HepG2 (cell line): ENCODE data around the gene HNRNPC. TPM values are rescaled to one million over a fixed set of nuclear protein-coding genes. Genes with fewer than 3 reads are reported as not detected.

ENCODE experiments used
- FOXK2 ChIP-seq: fragments of 450-650 bp; IDR thresholded peaks from 2 replicates; pipeline ENCODE4 v1.6.1; 2016
- HDAC2 ChIP-seq: sonication (generic); formaldehyde crosslinking; IDR thresholded peaks from 2 replicates; pipeline ENCODE4 v1.4.0; 2020; ENCODE audit warnings: missing genetic modification reagents
- HES4 ChIP-seq: sonication (generic); formaldehyde crosslinking; IDR thresholded peaks from 2 replicates; pipeline ENCODE4 v1.9.0; 2021; ENCODE audit warnings: mild to moderate bottlenecking, missing genetic modification reagents, borderline replicate concordance
- HHEX ChIP-seq: IDR thresholded peaks from 2 replicates; pipeline ENCODE4 v1.6.1; 2016; ENCODE audit warnings: control low read depth
- MAZ ChIP-seq, 2 experiments: sonication (generic) in 1 of 2; formaldehyde crosslinking in 1 of 2; IDR thresholded peaks; 2 replicates each; pipeline versions ENCODE4 v1.5.0 to v1.6.1; 2012 to 2020; ENCODE audit warnings: low read depth in 2 of 2, mild to moderate bottlenecking in 2 of 2, borderline replicate concordance in 1 of 2, improper control_type of control experiment in 1 of 2, low read length in 1 of 2, missing genetic modification reagents in 1 of 2, moderate library complexity in 1 of 2
- MZF1 ChIP-seq: sonication (generic); formaldehyde crosslinking; IDR thresholded peaks from 2 replicates; pipeline ENCODE4 v1.8.1; 2023; ENCODE audit warnings: mild to moderate bottlenecking, missing genetic modification reagents, borderline replicate concordance
- NR3C1 ChIP-seq: sonication (generic); formaldehyde crosslinking; IDR thresholded peaks from 2 replicates; pipeline ENCODE4 v1.4.0; 2020; ENCODE audit warnings: missing genetic modification reagents
- PHF5A ChIP-seq: IDR thresholded peaks from one replicate; pipeline ENCODE4 v1.6.1; 2018; ENCODE audit warnings: low read depth, missing genetic modification reagents; ENCODE audit not compliant: unreplicated experiment
- POLR2A ChIP-seq, 2 experiments: IDR thresholded peaks; 2 replicates each; pipeline ENCODE4 v1.6.1; 2011; ENCODE audit warnings: low read depth in 2 of 2, low read length in 2 of 2, mild to moderate bottlenecking in 1 of 2, moderate library complexity in 1 of 2; ENCODE audit not compliant: insufficient read depth in 1 of 2
- ZBTB20 ChIP-seq: sonication (generic); formaldehyde crosslinking; IDR thresholded peaks from 2 replicates; pipeline ENCODE4 v1.8.1; 2023; ENCODE audit warnings: missing genetic modification reagents, low read depth, mild to moderate bottlenecking, borderline replicate concordance
- ZNF326 ChIP-seq: sonication (generic); formaldehyde crosslinking; IDR thresholded peaks from 2 replicates; pipeline ENCODE4 v1.4.0; 2020; ENCODE audit warnings: missing genetic modification reagents, borderline replicate concordance
- ZNF816 ChIP-seq: sonication (generic); formaldehyde crosslinking; IDR thresholded peaks from 2 replicates; pipeline ENCODE4 v1.8.0; 2022; ENCODE audit warnings: missing genetic modification reagents, mild to moderate bottlenecking, borderline replicate concordance
- ZNF83 ChIP-seq: sonication (generic); formaldehyde crosslinking; IDR thresholded peaks from 2 replicates; pipeline ENCODE4 v1.4.0; 2020; ENCODE audit warnings: missing genetic modification reagents, mild to moderate bottlenecking, borderline replicate concordance
- polyA plus RNA-seq, 8 experiments: library from polyadenylated mRNA; depleted of rRNA in 3 of 8; stranded (reverse) in 7 of 8; unstranded in 1 of 8; fragments of >200 nt; fragmentation: Illumina TruSeq in 4 of 8; extraction: Trizol in 4 of 8; gene quantifications; 2 replicates each; pipeline versions ENCODE4 v1.2.1 to v1.2.3, GENCODE V29; 2011 to 2016; ENCODE audit warnings: low read depth in 4 of 8, missing spikeins in 1 of 8, mixed read lengths in 1 of 8; ENCODE audit not compliant: insufficient read depth in 1 of 8
- total RNA-seq, 5 experiments: library from RNA; depleted of rRNA; stranded (reverse); fragments of >200 nt; fragmentation: Illumina TruSeq; extraction: Trizol; gene quantifications; 2 replicates each; pipeline ENCODE4 v1.2.3, GENCODE V29; 2016; ENCODE audit warnings: low read depth in 1 of 5
- TF ChIP-seq, protein P1 (sequence below): sonication (generic); formaldehyde crosslinking; IDR thresholded peaks from 2 replicates; pipeline ENCODE4 v1.4.0; 2020; ENCODE audit warnings: missing genetic modification reagents
- TF ChIP-seq, protein P2 (sequence below): sonication (generic); formaldehyde crosslinking; IDR thresholded peaks from 2 replicates; pipeline ENCODE4 v1.5.0; 2020; ENCODE audit warnings: missing genetic modification reagents
- TF ChIP-seq, protein P3 (sequence below): sonication (generic); formaldehyde crosslinking; IDR thresholded peaks from 2 replicates; pipeline ENCODE4 v1.5.1; 2020; ENCODE audit warnings: missing genetic modification reagents, mild to moderate bottlenecking, borderline replicate concordance
- TF ChIP-seq, protein P4 (sequence below): sonication (generic); formaldehyde crosslinking; IDR thresholded peaks from 2 replicates; pipeline ENCODE4 v1.5.1; 2020; ENCODE audit warnings: mild to moderate bottlenecking, moderate library complexity, missing genetic modification reagents

The HNRNPC gene
- total and polyA plus RNA-seq, 2 of the 13 experiments (the other 11 are each of a cell fraction or from before 2014, with no cell fraction given) = 628 to 1,099 TPM

DNA sequence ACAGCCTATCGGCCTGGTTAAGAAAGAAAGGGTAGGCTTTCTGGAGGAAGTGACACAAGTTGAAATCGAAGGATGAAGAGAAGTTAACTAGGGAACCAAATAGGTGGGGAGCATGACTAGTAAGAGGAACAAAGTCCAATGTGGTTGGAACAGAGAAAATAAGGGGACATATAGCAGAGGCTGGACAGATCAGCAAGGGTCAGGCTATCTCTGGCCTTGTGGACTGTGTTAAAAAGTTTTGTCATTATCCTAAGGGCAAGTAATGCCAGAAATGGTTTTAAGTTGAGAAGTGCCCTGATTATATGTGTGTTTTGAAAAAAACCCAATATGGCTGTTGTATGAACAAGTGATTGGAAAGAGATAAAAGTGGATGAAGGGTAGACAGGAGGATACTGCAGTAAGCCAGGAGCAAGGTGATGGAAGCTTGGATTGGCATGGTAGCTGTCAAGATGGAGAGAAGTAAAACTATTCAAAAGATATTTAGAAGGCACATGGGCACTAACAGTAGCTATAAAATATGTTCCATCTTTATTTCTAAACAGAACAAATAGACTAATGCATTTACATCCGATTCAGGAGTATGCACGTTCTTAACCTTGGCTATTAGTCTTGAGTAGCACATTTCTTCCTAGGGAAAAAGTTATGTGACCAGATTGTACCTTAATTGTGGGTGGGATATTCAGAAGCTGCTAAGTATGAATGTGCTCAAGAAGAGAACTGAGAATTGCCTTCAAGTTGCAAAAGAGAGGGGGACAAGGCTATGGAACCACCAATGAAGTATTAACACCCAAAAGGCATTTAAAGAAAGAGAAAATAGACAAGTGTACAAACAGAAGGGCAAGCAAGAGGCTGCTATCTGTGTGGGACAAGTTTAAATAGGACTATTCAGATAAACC is 66.5 kb downstream of the HNRNPC start (continued):
- TF ChIP-seq MZF1 (CRISPR knock-in tag) = no peak
- no peak for TF ChIP-seq NR3C1
- TF ChIP-seq, protein P1, sequence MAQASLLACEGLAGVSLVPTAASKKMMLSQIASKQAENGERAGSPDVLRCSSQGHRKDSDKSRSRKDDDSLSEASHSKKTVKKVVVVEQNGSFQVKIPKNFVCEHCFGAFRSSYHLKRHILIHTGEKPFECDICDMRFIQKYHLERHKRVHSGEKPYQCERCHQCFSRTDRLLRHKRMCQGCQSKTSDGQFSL = no peak
- no peak for TF ChIP-seq HES4 (CRISPR knock-in tag)
- TF ChIP-seq MAZ (IDR thresholded peaks at IDR 0.05; ENCODE audit: borderline replicate concordance, low read depth, low read length) = no peak
- TF ChIP-seq MAZ (CRISPR knock-in tag; IDR thresholded peaks at IDR 0.05; ENCODE audit: low read depth) = no peak
- TF ChIP-seq, protein P2, sequence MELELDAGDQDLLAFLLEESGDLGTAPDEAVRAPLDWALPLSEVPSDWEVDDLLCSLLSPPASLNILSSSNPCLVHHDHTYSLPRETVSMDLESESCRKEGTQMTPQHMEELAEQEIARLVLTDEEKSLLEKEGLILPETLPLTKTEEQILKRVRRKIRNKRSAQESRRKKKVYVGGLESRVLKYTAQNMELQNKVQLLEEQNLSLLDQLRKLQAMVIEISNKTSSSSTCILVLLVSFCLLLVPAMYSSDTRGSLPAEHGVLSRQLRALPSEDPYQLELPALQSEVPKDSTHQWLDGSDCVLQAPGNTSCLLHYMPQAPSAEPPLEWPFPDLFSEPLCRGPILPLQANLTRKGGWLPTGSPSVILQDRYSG = no peak
- TF ChIP-seq, protein P3, sequence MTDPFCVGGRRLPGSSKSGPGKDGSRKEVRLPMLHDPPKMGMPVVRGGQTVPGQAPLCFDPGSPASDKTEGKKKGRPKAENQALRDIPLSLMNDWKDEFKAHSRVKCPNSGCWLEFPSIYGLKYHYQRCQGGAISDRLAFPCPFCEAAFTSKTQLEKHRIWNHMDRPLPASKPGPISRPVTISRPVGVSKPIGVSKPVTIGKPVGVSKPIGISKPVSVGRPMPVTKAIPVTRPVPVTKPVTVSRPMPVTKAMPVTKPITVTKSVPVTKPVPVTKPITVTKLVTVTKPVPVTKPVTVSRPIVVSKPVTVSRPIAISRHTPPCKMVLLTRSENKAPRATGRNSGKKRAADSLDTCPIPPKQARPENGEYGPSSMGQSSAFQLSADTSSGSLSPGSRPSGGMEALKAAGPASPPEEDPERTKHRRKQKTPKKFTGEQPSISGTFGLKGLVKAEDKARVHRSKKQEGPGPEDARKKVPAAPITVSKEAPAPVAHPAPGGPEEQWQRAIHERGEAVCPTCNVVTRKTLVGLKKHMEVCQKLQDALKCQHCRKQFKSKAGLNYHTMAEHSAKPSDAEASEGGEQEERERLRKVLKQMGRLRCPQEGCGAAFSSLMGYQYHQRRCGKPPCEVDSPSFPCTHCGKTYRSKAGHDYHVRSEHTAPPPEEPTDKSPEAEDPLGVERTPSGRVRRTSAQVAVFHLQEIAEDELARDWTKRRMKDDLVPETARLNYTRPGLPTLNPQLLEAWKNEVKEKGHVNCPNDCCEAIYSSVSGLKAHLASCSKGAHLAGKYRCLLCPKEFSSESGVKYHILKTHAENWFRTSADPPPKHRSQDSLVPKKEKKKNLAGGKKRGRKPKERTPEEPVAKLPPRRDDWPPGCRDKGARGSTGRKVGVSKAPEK (CRISPR knock-in tag) = no peak
- TF ChIP-seq ZNF83 (CRISPR knock-in tag) = no peak
- TF ChIP-seq HDAC2 (CRISPR knock-in tag) = no peak
- 0 out of 2 replicates have a peak, but pooled peaks have one; percentile 8 for TF ChIP-seq FOXK2
- no peak for TF ChIP-seq PHF5A (CRISPR knock-in tag)
- no peak for TF ChIP-seq HHEX (CRISPR knock-in tag)
- TF ChIP-seq ZNF326 (CRISPR knock-in tag) = no peak
- TF ChIP-seq, protein P4, sequence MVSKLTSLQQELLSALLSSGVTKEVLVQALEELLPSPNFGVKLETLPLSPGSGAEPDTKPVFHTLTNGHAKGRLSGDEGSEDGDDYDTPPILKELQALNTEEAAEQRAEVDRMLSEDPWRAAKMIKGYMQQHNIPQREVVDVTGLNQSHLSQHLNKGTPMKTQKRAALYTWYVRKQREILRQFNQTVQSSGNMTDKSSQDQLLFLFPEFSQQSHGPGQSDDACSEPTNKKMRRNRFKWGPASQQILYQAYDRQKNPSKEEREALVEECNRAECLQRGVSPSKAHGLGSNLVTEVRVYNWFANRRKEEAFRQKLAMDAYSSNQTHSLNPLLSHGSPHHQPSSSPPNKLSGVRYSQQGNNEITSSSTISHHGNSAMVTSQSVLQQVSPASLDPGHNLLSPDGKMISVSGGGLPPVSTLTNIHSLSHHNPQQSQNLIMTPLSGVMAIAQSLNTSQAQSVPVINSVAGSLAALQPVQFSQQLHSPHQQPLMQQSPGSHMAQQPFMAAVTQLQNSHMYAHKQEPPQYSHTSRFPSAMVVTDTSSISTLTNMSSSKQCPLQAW (CRISPR knock-in tag) = no peak
- TF ChIP-seq POLR2A (IDR thresholded peaks at IDR 0.05; ENCODE audit: insufficient read depth in 1 of 2, low read depth in 2 of 2, low read length in 2 of 2) = 0 out of 4 replicates have a peak, but pooled peaks of 1 of the 2 experiments have one; percentile 16
- 0 out of 2 replicates have a peak, but pooled peaks have one; percentile 17 for TF ChIP-seq ZNF816
- no peak for TF ChIP-seq ZBTB20 (CRISPR knock-in tag)
